Measurements from ENCODE around the gene HMCN2. TPM values are rescaled to one million over a fixed set of nuclear protein-coding genes. Genes with fewer than 3 reads are reported as not detected.

HMCN2 gene
- total RNA-seq, 4 donors from 2014 or later: 24.8 to 61.7 (median 36.1) TPM

- Histone ChIP-seq H3K27ac (peak overlapping the region in 3 of 4 donors; percentile 22 to 61 (median 43)), H3K36me3 (no peaks in the 10 kb centered on the region), H3K9me3 (no peaks in the 10 kb centered on the region), H3K4me3 (no peak overlapping the region), H3K4me1 (peaks cover 0 to 14% (median 0%) of the 10 kb centered on the region in 4 donors), H3K27me3 (no peaks in the 10 kb centered on the region)
- TF ChIP-seq CTCF (IDR thresholded peaks at IDR 0.05) (no peak), POLR2A (IDR thresholded peaks at IDR 0.05) (no peak)
- DNase-seq: peak in 1 of 3 donors; percentile 44
Observed at GRCh38 chr9:130288926-130289690, 23.5 kb downstream of the HMCN2 start.

- Histone ChIP-seq H3K9me3 (no peaks in the 10 kb centered on the region), H3K4me1 (peaks cover 0 to 14% (median 0%) of the 10 kb centered on the region in 4 donors), H3K27me3 (no peaks in the 10 kb centered on the region), H3K4me3 (no peak overlapping the region), H3K27ac (peak overlapping the region; percentile 22 to 61 (median 44)), H3K36me3 (no peaks in the 10 kb centered on the region)
- DNase-seq: no peak
- TF ChIP-seq CTCF (IDR thresholded peaks at IDR 0.05) (no peak), POLR2A (IDR thresholded peaks at IDR 0.05) (no peak)
Observed at GRCh38 chr9:130289711-130290241, 24.2 kb downstream of the HMCN2 start.

- DNase-seq: peak in 1 of 3 donors; percentile 51
Observed at GRCh38 chr9:130290291-130291181, 25.0 kb downstream of the HMCN2 start.

GRCh38 chr9:130291474-130291873 lies 25.9 kb downstream of the HMCN2 start:
- Histone ChIP-seq H3K36me3 (no peaks in the 10 kb centered on the region), H3K27me3 (no peaks in the 10 kb centered on the region), H3K27ac (peak overlapping the region in 1 of 4 donors; percentile 39), H3K4me3 (no peak overlapping the region), H3K9me3 (no peaks in the 10 kb centered on the region), H3K4me1 (peaks cover 0 to 14% (median 0%) of the 10 kb centered on the region in 4 donors)
- TF ChIP-seq CTCF (IDR thresholded peaks at IDR 0.05): no peak
- TF ChIP-seq POLR2A (IDR thresholded peaks at IDR 0.05): no peak
- no peak for DNase-seq

More at GRCh38 chr9:130290291-130291181, 25.0 kb downstream of the HMCN2 start:
- Histone ChIP-seq H3K4me3 (no peak overlapping the region), H3K36me3 (no peaks in the 10 kb centered on the region), H3K27ac (peak overlapping the region; percentile 22 to 61 (median 44)), H3K4me1 (peaks cover 0 to 14% (median 0%) of the 10 kb centered on the region in 4 donors), H3K27me3 (no peaks in the 10 kb centered on the region), H3K9me3 (no peaks in the 10 kb centered on the region)
- no peak for TF ChIP-seq CTCF (IDR thresholded peaks at IDR 0.05)
- no peak for TF ChIP-seq POLR2A (IDR thresholded peaks at IDR 0.05)

GRCh38 chr9:130292106-130292505 lies 26.5 kb downstream of the HMCN2 start:
- TF ChIP-seq CTCF (IDR thresholded peaks at IDR 0.05): no peak
- no peak for TF ChIP-seq POLR2A (IDR thresholded peaks at IDR 0.05)
- no peaks in the 10 kb centered on the region for H3K36me3 ChIP-seq
- H3K4me3 ChIP-seq: no peak overlapping the region
- peak overlapping the region in 1 of 4 donors; percentile 39 for H3K27ac ChIP-seq
- no peaks in the 10 kb centered on the region for H3K9me3 ChIP-seq
- no peak for DNase-seq
- peaks cover 0 to 14% (median 0%) of the 10 kb centered on the region in 4 donors for H3K4me1 ChIP-seq
- no peaks in the 10 kb centered on the region for H3K27me3 ChIP-seq
